Measurements from ENCODE around the gene ATP13A3.

GRCh38 chr3:194373899-194374298 lies 112.9 kb downstream of the ATP13A3 start:
- no peak for TF ChIP-seq POLR2A (IDR thresholded peaks at IDR 0.05; ENCODE audit: low read depth, low read length)
- TF ChIP-seq SMC3 (IDR thresholded peaks at IDR 0.05; ENCODE audit: low read depth, low read length) = no peak
- no peak for TF ChIP-seq RAD21 (IDR thresholded peaks at IDR 0.05; ENCODE audit: low read length)
- no peak for TF ChIP-seq CTCF (conservative IDR thresholded peaks at IDR 0.05; ENCODE audit: low read depth, low read length)
- TF ChIP-seq USF2 (IDR thresholded peaks at IDR 0.05; ENCODE audit: low read depth, low read length) = no peak
- TF ChIP-seq CEBPB (IDR thresholded peaks at IDR 0.05; ENCODE audit: low read depth, low read length) = no peak
- TF ChIP-seq FOS (IDR thresholded peaks at IDR 0.05; ENCODE audit: low read depth, low read length) = no peak
- no peak for TF ChIP-seq MXI1 (IDR thresholded peaks at IDR 0.05; ENCODE audit: borderline replicate concordance, low read depth, low read length)
- no peak for TF ChIP-seq RCOR1 (IDR thresholded peaks at IDR 0.05; ENCODE audit: insufficient replicate concordance, low read length)
- no peak for TF ChIP-seq ELK1 (IDR thresholded peaks at IDR 0.05; ENCODE audit: borderline replicate concordance, low read depth, low read length)
- no peak for TF ChIP-seq MAFK (IDR thresholded peaks at IDR 0.05; ENCODE audit: low read depth, low read length)
- no peak for TF ChIP-seq RFX5 (IDR thresholded peaks at IDR 0.05; ENCODE audit: low read depth, low read length)

Data from IMR-90 (cell line).